Skeletal muscle tissue (tissue), 4 donors: ENCODE measurements around the gene PSTPIP2. TPM values are rescaled to one million over a fixed set of nuclear protein-coding genes. Genes with fewer than 3 reads are reported as not detected.

Experiments
- H3K27ac ChIP-seq: one replicate; pipeline ENCODE4 v1.7.0; 2013; ENCODE audit warnings: mild to moderate bottlenecking, low read depth, low read length, inconsistent platforms
- H3K27me3 ChIP-seq, 3 donors: one replicate each; pipeline ENCODE4 v1.7.0; 2013; ENCODE audit warnings: low read length in 3 of 3; ENCODE audit not compliant: control insufficient read depth in 3 of 3, insufficient read depth in 3 of 3
- H3K36me3 ChIP-seq, 3 donors: one replicate each; pipeline ENCODE4 v1.7.0; 2013; ENCODE audit warnings: low read length in 3 of 3; ENCODE audit not compliant: control insufficient read depth in 3 of 3, insufficient read depth in 3 of 3
- H3K4me1 ChIP-seq, 3 donors: one replicate each; pipeline ENCODE4 v1.7.0; 2013; ENCODE audit warnings: low read length in 3 of 3, mild to moderate bottlenecking in 3 of 3; ENCODE audit not compliant: control insufficient read depth in 3 of 3, insufficient read depth in 3 of 3
- H3K4me3 ChIP-seq, 3 donors: one replicate each; pipeline ENCODE4 v1.7.0; 2013; ENCODE audit warnings: low read length in 3 of 3
- H3K9ac ChIP-seq, 3 donors: one replicate each; pipeline ENCODE4 v1.7.0; 2013; ENCODE audit warnings: low read length in 3 of 3, mild to moderate bottlenecking in 3 of 3, moderate library complexity in 2 of 3, low read depth in 1 of 3
- H3K9me3 ChIP-seq, 3 donors: one replicate each; pipeline ENCODE4 v1.7.0; 2013; ENCODE audit warnings: low read length in 3 of 3; ENCODE audit not compliant: control insufficient read depth in 3 of 3
- total RNA-seq: library from RNA; depleted of rRNA; stranded (reverse); fragments of >200 nt; gene quantifications from one replicate; pipeline ENCODE4 v1.2.3, GENCODE V29; 2014
- donor health status: Osteomylitis.

PSTPIP2 gene
- total RNA-seq, 1 donor from 2014 or later = 3.1 TPM

GRCh38 chr18:46010676-46011075, 61.4 kb downstream of the PSTPIP2 start:
- Histone ChIP-seq H3K27ac (no peak overlapping the region), H3K9ac (no peak overlapping the region), H3K4me1 (no peaks in the 10 kb centered on the region), H3K27me3 (no peaks in the 10 kb centered on the region), H3K9me3 (no peaks in the 10 kb centered on the region), H3K36me3 (peaks cover 4 to 9% (median 8%) of the 10 kb centered on the region in 3 donors), H3K4me3 (no peak overlapping the region)

- H3K9me3 ChIP-seq = no peaks in the 10 kb centered on the region
- no peak overlapping the region for H3K9ac ChIP-seq
- H3K4me3 ChIP-seq = no peak overlapping the region
- H3K36me3 ChIP-seq = peaks cover 3 to 9% (median 4%) of the 10 kb centered on the region in 3 donors
- H3K27ac ChIP-seq = no peak overlapping the region
- H3K27me3 ChIP-seq = no peaks in the 10 kb centered on the region
- H3K4me1 ChIP-seq = no peaks in the 10 kb centered on the region
These were observed 62.0 kb downstream of the PSTPIP2 start for GRCh38 chr18:46010050-46010449.

- H3K27me3 ChIP-seq = no peaks in the 10 kb centered on the region
- H3K9ac ChIP-seq = no peak overlapping the region
- H3K27ac ChIP-seq = no peak overlapping the region
- no peaks in the 10 kb centered on the region for H3K4me1 ChIP-seq
- no peak overlapping the region for H3K4me3 ChIP-seq
- H3K9me3 ChIP-seq = no peaks in the 10 kb centered on the region
- H3K36me3 ChIP-seq = peaks cover 0 to 9% (median 4%) of the 10 kb centered on the region in 3 donors
These were observed 62.8 kb downstream of the PSTPIP2 start for GRCh38 chr18:46009125-46009840.

GRCh38 chr18:46008531-46008930, 63.5 kb downstream of the PSTPIP2 start:
- Histone ChIP-seq H3K27ac (no peak overlapping the region), H3K9me3 (no peaks in the 10 kb centered on the region), H3K4me3 (no peak overlapping the region), H3K36me3 (peaks cover 0 to 9% (median 4%) of the 10 kb centered on the region in 3 donors), H3K4me1 (no peaks in the 10 kb centered on the region), H3K9ac (no peak overlapping the region), H3K27me3 (no peaks in the 10 kb centered on the region)

- H3K27ac ChIP-seq = no peak overlapping the region
These were observed 64.9 kb downstream of the PSTPIP2 start for GRCh38 chr18:46007165-46007564.

GRCh38 chr18:46002934-46003333, 69.1 kb downstream of the PSTPIP2 start:
- Histone ChIP-seq H3K4me3 (no peak overlapping the region), H3K9me3 (no peaks in the 10 kb centered on the region), H3K27ac (no peak overlapping the region), H3K27me3 (no peaks in the 10 kb centered on the region), H3K4me1 (no peaks in the 10 kb centered on the region), H3K9ac (no peak overlapping the region), H3K36me3 (no peaks in the 10 kb centered on the region)

More at GRCh38 chr18:46007165-46007564, 64.9 kb downstream of the PSTPIP2 start:
- Histone ChIP-seq H3K4me1 (no peaks in the 10 kb centered on the region), H3K36me3 (peaks cover 0 to 9% (median 4%) of the 10 kb centered on the region in 3 donors), H3K9me3 (no peaks in the 10 kb centered on the region), H3K4me3 (no peak overlapping the region), H3K9ac (no peak overlapping the region), H3K27me3 (no peaks in the 10 kb centered on the region)

GRCh38 chr18:46001892-46002291, 70.2 kb downstream of the PSTPIP2 start:
- no peak overlapping the region for H3K9ac ChIP-seq
- no peak overlapping the region for H3K4me3 ChIP-seq
- H3K27ac ChIP-seq = no peak overlapping the region
- H3K9me3 ChIP-seq = no peaks in the 10 kb centered on the region
- no peaks in the 10 kb centered on the region for H3K27me3 ChIP-seq
- H3K36me3 ChIP-seq = no peaks in the 10 kb centered on the region
- no peaks in the 10 kb centered on the region for H3K4me1 ChIP-seq

GRCh38 chr18:46001074-46001473, 71.0 kb downstream of the PSTPIP2 start:
- H3K27ac ChIP-seq = no peak overlapping the region
- H3K27me3 ChIP-seq = no peaks in the 10 kb centered on the region
- H3K9me3 ChIP-seq = no peaks in the 10 kb centered on the region
- no peak overlapping the region for H3K9ac ChIP-seq
- no peaks in the 10 kb centered on the region for H3K4me1 ChIP-seq
- no peak overlapping the region for H3K4me3 ChIP-seq
- no peaks in the 10 kb centered on the region for H3K36me3 ChIP-seq

GRCh38 chr18:45999536-45999935, 72.5 kb downstream of the PSTPIP2 start:
- Histone ChIP-seq H3K27ac (no peak overlapping the region), H3K9ac (no peak overlapping the region), H3K4me3 (no peak overlapping the region), H3K4me1 (peaks cover 0 to 2% (median 0%) of the 10 kb centered on the region in 3 donors), H3K9me3 (no peaks in the 10 kb centered on the region), H3K36me3 (no peaks in the 10 kb centered on the region), H3K27me3 (no peaks in the 10 kb centered on the region)

GRCh38 chr18:45998244-45998643, 73.8 kb downstream of the PSTPIP2 start:
- no peak overlapping the region for H3K27ac ChIP-seq
- H3K9ac ChIP-seq = no peak overlapping the region

More at GRCh38 chr18:45998244-45998643, 73.8 kb downstream of the PSTPIP2 start:
- Histone ChIP-seq H3K9me3 (no peaks in the 10 kb centered on the region), H3K4me3 (no peak overlapping the region), H3K27me3 (no peaks in the 10 kb centered on the region), H3K36me3 (no peaks in the 10 kb centered on the region), H3K4me1 (peaks cover 0 to 2% (median 0%) of the 10 kb centered on the region in 3 donors)
